Measurements from ENCODE around the gene GALNT18.

DNA sequence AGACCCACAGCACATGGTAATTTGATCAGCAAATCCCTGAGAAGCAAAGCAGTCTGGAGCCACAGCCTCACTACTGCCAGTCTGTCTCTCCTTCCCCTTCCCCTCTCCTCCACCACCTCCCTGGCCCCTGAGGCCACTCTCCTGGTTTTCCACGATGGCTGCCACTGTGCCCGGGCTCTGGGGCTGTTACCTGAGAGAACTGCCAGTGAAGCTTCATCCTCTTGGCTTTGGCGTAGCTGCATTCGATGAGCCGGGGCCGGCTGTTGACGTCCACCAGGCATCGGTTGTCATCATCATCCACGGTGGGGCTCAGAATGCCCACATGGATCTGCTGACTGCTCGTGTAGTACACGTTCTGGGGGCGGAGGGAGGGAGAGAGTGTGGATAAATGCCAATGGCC is 329.0 kb downstream of the GALNT18 start:
- no peak for TF ChIP-seq POLR2A (IDR thresholded peaks at IDR 0.05; ENCODE audit: low read depth, low read length)
- TF ChIP-seq, protein P1, sequence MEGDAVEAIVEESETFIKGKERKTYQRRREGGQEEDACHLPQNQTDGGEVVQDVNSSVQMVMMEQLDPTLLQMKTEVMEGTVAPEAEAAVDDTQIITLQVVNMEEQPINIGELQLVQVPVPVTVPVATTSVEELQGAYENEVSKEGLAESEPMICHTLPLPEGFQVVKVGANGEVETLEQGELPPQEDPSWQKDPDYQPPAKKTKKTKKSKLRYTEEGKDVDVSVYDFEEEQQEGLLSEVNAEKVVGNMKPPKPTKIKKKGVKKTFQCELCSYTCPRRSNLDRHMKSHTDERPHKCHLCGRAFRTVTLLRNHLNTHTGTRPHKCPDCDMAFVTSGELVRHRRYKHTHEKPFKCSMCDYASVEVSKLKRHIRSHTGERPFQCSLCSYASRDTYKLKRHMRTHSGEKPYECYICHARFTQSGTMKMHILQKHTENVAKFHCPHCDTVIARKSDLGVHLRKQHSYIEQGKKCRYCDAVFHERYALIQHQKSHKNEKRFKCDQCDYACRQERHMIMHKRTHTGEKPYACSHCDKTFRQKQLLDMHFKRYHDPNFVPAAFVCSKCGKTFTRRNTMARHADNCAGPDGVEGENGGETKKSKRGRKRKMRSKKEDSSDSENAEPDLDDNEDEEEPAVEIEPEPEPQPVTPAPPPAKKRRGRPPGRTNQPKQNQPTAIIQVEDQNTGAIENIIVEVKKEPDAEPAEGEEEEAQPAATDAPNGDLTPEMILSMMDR (conservative IDR thresholded peaks at IDR 0.05; ENCODE audit: low read depth, low read length): no peak
- TF ChIP-seq CHD1 (IDR thresholded peaks at IDR 0.05; ENCODE audit: low read depth, low read length): no peak

Measured in IMR-90 (cell line).